Endothelial cell of umbilical vein (primary cell): ENCODE measurements around the gene COX7A2. TPM values are rescaled to one million over a fixed set of nuclear protein-coding genes. Genes with fewer than 3 reads are reported as not detected.

Experiments used
- BruUV-seq: library from RNA; stranded (reverse); fragments of 400-500 nt; replicated peaks from 2 replicates; lab custom pipeline; 2021; lab: Mats Ljungman, UMichigan
- CTCF ChIA-PET: fragments of 300-600, 350-600 bp; sonication (Branson Sonifier 250); formaldehyde crosslinking; loops from one replicate; lab custom pipeline; 2021; ENCODE audit warnings: antibody characterized with exemption, inconsistent platforms; lab: Charles Lee
- POLR2A ChIA-PET: fragments of 300-600, 350-600 bp; sonication (Branson Sonifier 250); formaldehyde crosslinking; loops from one replicate; lab custom pipeline; 2021; ENCODE audit warnings: antibody characterized with exemption, inconsistent platforms; lab: Charles Lee
- DNase-seq: peaks from one replicate; pipeline ENCODE4 v3.0.0-alpha.2; 2011; ENCODE audit warnings: low read depth, low spot score
- FAIRE-seq: peaks from 2 replicates; lab custom pipeline; 2011; peaks lifted over from hg19 to GRCh38; lab: Jason Lieb, UNC
- H2AFZ ChIP-seq: 2 replicates; pipeline ENCODE4 v1.6.0; 2012; ENCODE audit warnings: low read depth, low read length, control low read depth, inconsistent platforms
- H3K27ac ChIP-seq: 2 replicates; pipeline ENCODE4 v1.5.1; 2011; ENCODE audit warnings: low read depth, mild to moderate bottlenecking, control low read depth, low read length, moderate library complexity; ENCODE audit not compliant: insufficient read depth
- H3K27me3 ChIP-seq, 2 experiments: 2 replicates each; pipeline versions ENCODE4 v1.6.0 to v1.6.1; 2011; ENCODE audit warnings: low read length in 2 of 2, mixed read lengths in 1 of 2; ENCODE audit not compliant: control insufficient read depth in 2 of 2, insufficient read depth in 2 of 2
- H3K36me3 ChIP-seq, 2 experiments: 2 replicates in 1 of 2; 3 replicates in 1 of 2; pipeline ENCODE4 v1.5.1; 2011; ENCODE audit warnings: low read length in 2 of 2, mild to moderate bottlenecking in 1 of 2, moderate library complexity in 1 of 2; ENCODE audit not compliant: control insufficient read depth in 2 of 2, insufficient read depth in 2 of 2; ENCODE audit errors: extremely low read depth in 1 of 2
- H3K4me1 ChIP-seq: 3 replicates; pipeline ENCODE4 v1.5.1; 2011; ENCODE audit warnings: mild to moderate bottlenecking, low read length; ENCODE audit not compliant: control insufficient read depth, insufficient read depth; ENCODE audit errors: extremely low read depth
- H3K4me2 ChIP-seq: 2 replicates; pipeline ENCODE4 v1.6.1; 2011; ENCODE audit warnings: low read length, control low read depth, mixed read lengths; ENCODE audit not compliant: insufficient read depth
- H3K4me3 ChIP-seq, 3 experiments: fragments of 200-600 bp in 1 of 3; sonication (generic), shearing (Covaris generic) in 1 of 3; replicated peaks in 1 of 3; 2 replicates each; pipeline ENCODE4 v1.5.1; 2011 to 2016; ENCODE audit warnings: control low read depth in 3 of 3, low read length in 3 of 3, mild to moderate bottlenecking in 2 of 3, inconsistent platforms in 1 of 3, low read depth in 1 of 3, moderate library complexity in 1 of 3; ENCODE audit not compliant: insufficient read depth in 1 of 3
- H3K79me2 ChIP-seq: 2 replicates; pipeline ENCODE4 v1.6.0; 2012; ENCODE audit warnings: low read length, inconsistent platforms; ENCODE audit not compliant: control insufficient read depth, insufficient read depth
- H3K9ac ChIP-seq: replicated peaks from 2 replicates; pipeline ENCODE3; 2011; ENCODE audit warnings: low read length, control low read depth; ENCODE audit not compliant: insufficient read depth; ENCODE audit errors: extremely low read depth
- H3K9me1 ChIP-seq: replicated peaks from 3 replicates; pipeline ENCODE4 v1.6.0; 2011; ENCODE audit warnings: mild to moderate bottlenecking, low read length; ENCODE audit not compliant: control insufficient read depth, insufficient read depth; ENCODE audit errors: extremely low read depth
- H3K9me3 ChIP-seq: replicated peaks from 2 replicates; pipeline ENCODE4 v1.5.1; 2012; ENCODE audit warnings: low read length, inconsistent platforms; ENCODE audit not compliant: control insufficient read depth, insufficient read depth
- H4K20me1 ChIP-seq: replicated peaks from 2 replicates; pipeline ENCODE3; 2011; ENCODE audit warnings: mild to moderate bottlenecking, low read length; ENCODE audit not compliant: control insufficient read depth, insufficient read depth; ENCODE audit errors: extremely low read depth
- CTCF ChIP-seq, 2 donors: IDR thresholded peaks; 1 replicate in 1 of 2; 2 replicates in 1 of 2; pipeline ENCODE4 v1.5.1; 2011; ENCODE audit warnings: low read length in 2 of 2, mild to moderate bottlenecking in 2 of 2, moderate library complexity in 2 of 2, control low read depth in 1 of 2, inconsistent platforms in 1 of 2, low read depth in 1 of 2; ENCODE audit not compliant: insufficient read depth in 1 of 2; ENCODE audit errors: extremely low read depth in 1 of 2
- EZH2 ChIP-seq: IDR thresholded peaks from 2 replicates; pipeline ENCODE4 v1.6.1; 2012; ENCODE audit warnings: borderline replicate concordance, low read depth, mild to moderate bottlenecking, moderate library complexity, low read length, inconsistent platforms; ENCODE audit not compliant: severe bottlenecking
- FOS ChIP-seq: IDR thresholded peaks from 2 replicates; pipeline ENCODE4 v1.6.1; 2011; ENCODE audit warnings: mild to moderate bottlenecking, low read length, moderate library complexity, borderline replicate concordance; ENCODE audit not compliant: insufficient read depth
- GATA2 ChIP-seq: IDR thresholded peaks from 2 replicates; pipeline ENCODE4 v1.7.0; 2011; ENCODE audit warnings: low read depth, mild to moderate bottlenecking, moderate library complexity, mixed read lengths, low read length; ENCODE audit not compliant: insufficient read length, insufficient read depth
- JUN ChIP-seq: IDR thresholded peaks from 2 replicates; pipeline ENCODE4 v1.6.1; 2011; ENCODE audit warnings: borderline replicate concordance, low read depth; ENCODE audit not compliant: insufficient read length, insufficient read depth
- MYC ChIP-seq: IDR thresholded peaks from one replicate; pipeline ENCODE4 v1.6.1; 2011; ENCODE audit warnings: mild to moderate bottlenecking, low read depth, low read length
- POLR2A ChIP-seq: IDR thresholded peaks from 2 replicates; pipeline ENCODE4 v1.6.1; 2012; ENCODE audit warnings: low read depth, mild to moderate bottlenecking, control low read depth, low read length
- POLR2AphosphoS5 ChIP-seq: IDR thresholded peaks from 2 replicates; pipeline ENCODE4 v1.6.1; 2012; ENCODE audit warnings: low read depth, mild to moderate bottlenecking, control low read depth, low read length, moderate library complexity; ENCODE audit not compliant: insufficient read depth
- dilution Hi-C: fragments of 300-500 bp; cut with MboI; formaldehyde crosslinking; loops from one replicate; pipeline ENCODE4 v1.15.0; 2019; ENCODE audit warnings: low sequenced_read_pairs; ENCODE audit not compliant: extremely low pct_ligation_motif_present
- intact Hi-C: fragments of 100-400 bp; cut with micrococcal nuclease; formaldehyde crosslinking; loops from one replicate; pipeline ENCODE4 v1.10.0; 2022
- polyA plus RNA-seq, 4 experiments: library from polyadenylated mRNA; depleted of rRNA in 3 of 4; stranded (reverse) in 3 of 4; unstranded in 1 of 4; fragments of >200 nt; gene quantifications; 2 replicates each; pipeline versions ENCODE4 v1.2.1 to v1.2.3, GENCODE V29; 2011 to 2012; ENCODE audit warnings: missing spikeins in 1 of 4
- total RNA-seq: library from RNA; stranded (reverse); gene quantifications from 2 replicates; pipeline ENCODE4 v1.2.3, GENCODE V29; 2021
- TF ChIP-seq, protein P1 (sequence below): IDR thresholded peaks from 2 replicates; pipeline ENCODE4 v1.6.1; 2011; ENCODE audit not compliant: insufficient read depth, insufficient read length

The COX7A2 gene
- total and polyA plus RNA-seq, 2 donors (not counting 3 experiments of a cell fraction or from before 2014, with no cell fraction given) = 254 to 426 TPM

GRCh38 chr6:75268988-75269354 is 25.4 kb upstream of the COX7A2 start:
- CTCF ChIA-PET = interaction anchor here (2.9 to 3.3 kb wide), 4 partner anchors 12 to 259 kb away, joined by 25 to 95 read pairs (median 39); partner anchors contain the start of gene TMEM30A

DNA sequence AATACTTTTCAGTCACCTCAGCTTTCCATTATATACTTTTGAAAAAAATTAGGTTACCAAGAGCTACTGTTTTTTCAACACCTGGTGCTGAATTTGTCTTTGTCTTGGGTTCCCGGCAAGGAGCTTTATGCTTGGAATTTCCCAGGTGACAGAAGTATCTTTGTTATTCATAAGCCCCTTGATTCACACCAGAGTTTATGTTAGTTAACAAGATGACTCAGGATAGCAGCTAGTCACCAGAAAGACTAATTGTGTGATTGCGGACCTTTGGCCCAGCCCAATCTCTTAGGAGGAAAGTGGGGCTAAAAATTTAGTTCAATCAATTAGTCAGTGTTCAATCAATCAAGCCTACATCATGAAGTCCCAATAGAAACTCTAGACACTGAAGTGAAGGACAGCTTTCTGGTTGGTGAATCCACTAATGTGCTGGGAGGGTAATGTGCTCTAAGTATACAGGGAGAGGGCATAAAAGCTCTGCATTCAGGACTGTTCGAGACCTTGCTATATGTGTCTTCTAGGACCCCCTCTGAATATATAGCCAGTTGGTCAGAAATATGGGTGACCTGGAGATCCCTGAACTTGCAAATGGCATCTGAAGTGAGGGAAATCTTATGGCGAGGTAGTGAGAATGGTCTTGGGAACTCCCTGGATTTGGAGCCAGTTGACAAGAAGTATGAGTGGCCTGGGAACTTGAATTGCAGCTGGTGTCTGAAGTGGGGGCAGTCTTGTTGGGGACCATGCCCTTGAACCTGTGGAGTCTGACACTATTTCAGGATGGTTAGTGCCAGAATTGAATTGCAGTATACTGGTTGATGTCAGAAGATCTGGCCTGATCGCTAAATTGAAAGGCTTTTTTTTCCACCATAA is 24.8 kb upstream of the COX7A2 start:
- intact Hi-C loops (loop anchor here (1.0 kb wide), 1 partner anchor 16 kb away; the partner anchor contains the start of gene TMEM30A), dilution Hi-C loops (no loop called here)
- peak overlapping the region; percentile 72 for H3K27ac ChIP-seq
- peaks cover 82% of the 10 kb centered on the region for H3K79me2 ChIP-seq
- peak overlapping the region; percentile 88 for H3K4me2 ChIP-seq
- no peaks in the 10 kb centered on the region for H4K20me1 ChIP-seq
- no peaks in the 10 kb centered on the region for H3K9me1 ChIP-seq
- FAIRE-seq = peak; percentile 54
- H3K9ac ChIP-seq = peak overlapping the region; percentile 32
- BruUV-seq = no TSS peak
- no peak for TF ChIP-seq GATA2
- TF ChIP-seq CTCF (IDR thresholded peaks at IDR 0.05; ENCODE audit: extremely low read depth in 1 of 2, insufficient read depth in 1 of 2, low read depth in 1 of 2, low read length in 2 of 2) = no peak
- TF ChIP-seq FOS = peak; percentile 68
- TF ChIP-seq, protein P1, sequence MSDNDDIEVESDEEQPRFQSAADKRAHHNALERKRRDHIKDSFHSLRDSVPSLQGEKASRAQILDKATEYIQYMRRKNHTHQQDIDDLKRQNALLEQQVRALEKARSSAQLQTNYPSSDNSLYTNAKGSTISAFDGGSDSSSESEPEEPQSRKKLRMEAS = no peak
- TF ChIP-seq POLR2A = no peak
- peak; percentile 7 for TF ChIP-seq JUN
- TF ChIP-seq EZH2 = no peak
- no peak for TF ChIP-seq MYC
- TF ChIP-seq POLR2AphosphoS5 = peak; percentile 10
- H3K36me3 ChIP-seq = peaks cover 0 to 12% of the 10 kb centered on the region in 2 experiments
- ChIA-PET POLR2A (interaction anchor here (1.0 kb wide), 1 partner anchor 37 kb away, joined by 5 read pairs; no protein-coding TSS in a partner anchor), CTCF (interaction anchor here (1.0 to 3.3 kb wide), 17 partner anchors 7 to 335 kb away, joined by 3 to 95 read pairs (median 9); partner anchors contain the start of gene TMEM30A)
- H2AFZ ChIP-seq = no peak overlapping the region
- peaks cover 2% of the 10 kb centered on the region for H3K9me3 ChIP-seq
- H3K4me3 ChIP-seq = peak overlapping the region in 1 of 3 experiments; percentile 40
- peak; percentile 72 for DNase-seq
- H3K27me3 ChIP-seq = no peaks in the 10 kb centered on the region
- peaks cover 19% of the 10 kb centered on the region for H3K4me1 ChIP-seq

More at GRCh38 chr6:75268988-75269354, 25.4 kb upstream of the COX7A2 start:
- Histone ChIP-seq H3K9me1 (no peaks in the 10 kb centered on the region), H2AFZ (no peak overlapping the region), H3K27me3 (no peaks in the 10 kb centered on the region), H3K36me3 (peaks cover 0 to 8% of the 10 kb centered on the region in 2 experiments), H3K4me3 (no peak overlapping the region), H3K4me1 (peaks cover 19% of the 10 kb centered on the region), H3K9me3 (peaks cover 2% of the 10 kb centered on the region), H3K4me2 (no peak overlapping the region), H3K79me2 (peaks cover 82% of the 10 kb centered on the region), H3K27ac (no peak overlapping the region), H4K20me1 (no peaks in the 10 kb centered on the region), H3K9ac (no peak overlapping the region)
- POLR2A ChIA-PET = interaction anchor here (1.7 kb wide), 1 partner anchor 11 kb away, joined by 3 read pairs; no protein-coding TSS in a partner anchor
- intact Hi-C loops = loop anchor here (1.0 kb wide), 1 partner anchor 15 kb away; the partner anchor contains the start of gene TMEM30A
- no TSS peak for BruUV-seq
- no peak for FAIRE-seq
- TF ChIP-seq GATA2 (no peak), MYC (no peak), JUN (no peak), EZH2 (no peak)
- no peak for DNase-seq
- dilution Hi-C loops = no loop called here
